Activated CD4-positive, alpha-beta T cell treated with anti-CD3 and anti-CD28 coated beads, Interleukin-2, amount 10 ng/mL, durations not matched to agents 7 days and 5 days (primary cell): ENCODE measurements around the gene TRIM5. TPM values are rescaled to one million over a fixed set of nuclear protein-coding genes. Genes with fewer than 3 reads are reported as not detected.
A peak's percentile ranks its signal among the peaks of the same experiment; 100 is the strongest.

ENCODE experiments used
- CTCF ChIA-PET: fragments of 350-600 bp; sonication (Branson Sonifier 250); formaldehyde crosslinking; loops from one replicate; lab custom pipeline; 2021; ENCODE audit warnings: antibody characterized with exemption; lab: Charles Lee
- POLR2A ChIA-PET: fragments of 350-600 bp; sonication (Branson Sonifier 250); formaldehyde crosslinking; loops from one replicate; lab custom pipeline; 2021; ENCODE audit warnings: antibody characterized with exemption; lab: Charles Lee
- DNase-seq: peaks from one replicate; pipeline ENCODE4 v3.0.0-alpha.2; 2020
- H3K27ac Mint-ChIP-seq: one replicate; pipeline ENCODE4 v1.8.0; 2021; ENCODE audit warnings: mild to moderate bottlenecking, moderate library complexity, mixed read lengths
- H3K27me3 Mint-ChIP-seq: one replicate; pipeline ENCODE4 v1.8.0; 2021; ENCODE audit warnings: mixed read lengths
- H3K36me3 Mint-ChIP-seq: one replicate; pipeline ENCODE4 v1.8.0; 2021; ENCODE audit warnings: low read depth, mixed read lengths
- H3K4me1 Mint-ChIP-seq: one replicate; pipeline ENCODE4 v1.8.0; 2021; ENCODE audit warnings: mixed read lengths
- H3K4me3 Mint-ChIP-seq: one replicate; pipeline ENCODE4 v1.8.0; 2021; ENCODE audit warnings: mild to moderate bottlenecking, moderate library complexity, mixed read lengths
- H3K9me3 Mint-ChIP-seq: one replicate; pipeline ENCODE4 v1.8.0; 2021; ENCODE audit warnings: mixed read lengths
- total RNA-seq, 2 experiments: library from RNA; stranded (reverse); gene quantifications; one replicate each; pipeline ENCODE4 v1.2.3, GENCODE V29; 2021

The TRIM5 gene
- total RNA-seq, 2 experiments from 2014 or later = 26.2 to 31.1 TPM

DNA sequence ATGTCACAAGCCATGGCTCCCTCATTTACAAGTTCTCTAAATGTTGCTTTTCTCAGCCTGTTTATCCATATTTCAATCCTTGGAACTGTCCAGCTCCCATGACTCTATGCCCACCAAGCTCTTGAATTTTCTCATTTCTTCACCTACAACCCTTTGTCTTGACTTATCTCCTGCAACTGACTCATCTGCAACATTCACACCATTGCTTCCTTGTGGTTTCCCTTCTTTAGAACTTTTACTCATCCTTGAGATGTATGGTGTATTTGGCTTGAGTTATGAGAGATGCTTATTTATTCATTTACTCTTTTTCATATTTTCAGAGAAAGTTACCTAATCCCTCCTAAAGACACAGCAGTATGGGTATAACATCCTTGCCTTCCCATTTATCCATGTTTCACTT lies 41.3 kb downstream of the TRIM5 start:
- no peaks in the 10 kb centered on the region for H3K27me3 Mint-ChIP-seq
- H3K4me1 Mint-ChIP-seq = peaks cover 7% of the 10 kb centered on the region
- ChIA-PET POLR2A (no interaction called here), CTCF (no interaction called here)
- peaks cover 3% of the 10 kb centered on the region for H3K9me3 Mint-ChIP-seq
- peaks cover 42% of the 10 kb centered on the region for H3K36me3 Mint-ChIP-seq
- no peak overlapping the region for H3K4me3 Mint-ChIP-seq
- no peak for DNase-seq
- H3K27ac Mint-ChIP-seq = no peak overlapping the region

GRCh38 chr11:5639953-5640352 lies 44.9 kb downstream of the TRIM5 start:
- H3K9me3 Mint-ChIP-seq = peaks cover 3% of the 10 kb centered on the region
- no peak overlapping the region for H3K27ac Mint-ChIP-seq
- H3K4me1 Mint-ChIP-seq = peaks cover 7% of the 10 kb centered on the region
- H3K4me3 Mint-ChIP-seq = no peak overlapping the region
- CTCF ChIA-PET = interaction anchor here (0.6 kb wide), 1 partner anchor 298 kb away, joined by 3 read pairs; no protein-coding TSS in a partner anchor
- no peaks in the 10 kb centered on the region for H3K27me3 Mint-ChIP-seq
- POLR2A ChIA-PET = no interaction called here
- peaks cover 63% of the 10 kb centered on the region for H3K36me3 Mint-ChIP-seq
- DNase-seq = no peak

GRCh38 chr11:5631969-5632635 lies 52.8 kb downstream of the TRIM5 start:
- POLR2A ChIA-PET = no interaction called here
- CTCF ChIA-PET = interaction anchor here (0.9 to 1.2 kb wide), 2 partner anchors 7 to 14 kb away, joined by 3 read pairs; partner anchors contain the start of gene TRIM34
- Mint-ChIP-seq H3K27me3 (no peaks in the 10 kb centered on the region), H3K27ac (no peak overlapping the region), H3K4me1 (peaks cover 25% of the 10 kb centered on the region), H3K36me3 (peaks cover 54% of the 10 kb centered on the region), H3K4me3 (no peak overlapping the region), H3K9me3 (peaks cover 5% of the 10 kb centered on the region)
- no peak for DNase-seq

DNA sequence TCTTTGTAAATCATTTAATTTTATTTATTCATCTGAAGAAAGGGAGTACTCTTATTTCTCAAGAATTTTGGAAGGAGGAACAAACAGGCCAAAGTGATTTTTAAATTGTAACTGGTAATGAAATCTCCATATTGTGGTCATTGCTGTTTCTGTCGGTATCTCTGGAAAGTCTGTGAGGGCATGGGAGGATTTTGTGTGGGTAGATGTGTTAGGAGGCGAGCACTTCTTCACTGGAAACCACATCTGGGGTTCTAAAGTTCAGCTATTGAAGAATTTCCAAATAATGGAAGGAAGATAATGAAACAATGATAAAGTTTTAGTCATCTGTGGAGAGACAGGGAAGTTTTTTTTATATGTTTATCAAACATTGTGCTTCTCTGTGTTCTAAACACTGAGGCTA lies 53.5 kb downstream of the TRIM5 start:
- H3K36me3 Mint-ChIP-seq = peaks cover 54% of the 10 kb centered on the region
- H3K4me1 Mint-ChIP-seq = peaks cover 30% of the 10 kb centered on the region
- no peak overlapping the region for H3K4me3 Mint-ChIP-seq
- POLR2A ChIA-PET = no interaction called here
- H3K9me3 Mint-ChIP-seq = peaks cover 7% of the 10 kb centered on the region
- no peaks in the 10 kb centered on the region for H3K27me3 Mint-ChIP-seq
- DNase-seq = no peak
- CTCF ChIA-PET = no interaction called here
- H3K27ac Mint-ChIP-seq = no peak overlapping the region

DNA sequence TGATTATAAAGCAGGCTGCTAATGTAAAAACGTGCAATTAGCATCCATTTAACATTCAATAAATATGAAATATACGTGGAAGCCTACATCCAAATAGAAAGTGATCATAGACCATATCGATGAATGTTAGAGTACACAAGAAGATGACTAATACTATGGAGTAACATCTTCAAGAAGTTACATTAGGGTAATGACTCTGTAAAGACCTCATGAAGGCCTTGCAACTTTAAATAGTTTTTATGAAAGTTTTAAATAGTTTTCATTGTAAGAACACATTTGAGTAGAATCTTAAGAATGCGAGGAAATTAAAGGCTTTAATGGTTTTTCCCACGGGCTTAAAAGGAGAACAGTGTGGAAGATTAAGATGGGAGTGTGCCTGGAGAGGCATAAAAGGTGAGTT lies 58.7 kb downstream of the TRIM5 start:
- no peak for DNase-seq
- Mint-ChIP-seq H3K27me3 (no peaks in the 10 kb centered on the region), H3K4me3 (peak overlapping the region; percentile 96), H3K4me1 (peaks cover 50% of the 10 kb centered on the region), H3K27ac (peak overlapping the region; percentile 11), H3K9me3 (peaks cover 7% of the 10 kb centered on the region), H3K36me3 (peaks cover 37% of the 10 kb centered on the region)
- CTCF ChIA-PET = interaction anchor here (0.8 kb wide), 1 partner anchor 11 kb away, joined by 3 read pairs; no protein-coding TSS in a partner anchor
- POLR2A ChIA-PET = interaction anchor here (0.6 kb wide), 1 partner anchor 73 kb away, joined by 7 read pairs; no protein-coding TSS in a partner anchor

GRCh38 chr11:5625281-5625680 lies 59.6 kb downstream of the TRIM5 start:
- ChIA-PET POLR2A (no interaction called here), CTCF (interaction anchor here (1.0 to 1.7 kb wide), 3 partner anchors 8 to 64 kb away, joined by 3 to 5 read pairs (median 3); partner anchors contain the start of gene TRIM22)
- no peak for DNase-seq
- H3K27ac Mint-ChIP-seq = peak overlapping the region; percentile 96
- H3K4me3 Mint-ChIP-seq = peak overlapping the region; percentile 96
- peaks cover 50% of the 10 kb centered on the region for H3K4me1 Mint-ChIP-seq
- H3K27me3 Mint-ChIP-seq = no peaks in the 10 kb centered on the region
- peaks cover 7% of the 10 kb centered on the region for H3K9me3 Mint-ChIP-seq
- peaks cover 31% of the 10 kb centered on the region for H3K36me3 Mint-ChIP-seq

GRCh38 chr11:5624489-5625279 lies 60.2 kb downstream of the TRIM5 start, which contains the start of gene TRIM34:
TRIM34 (plus strand) TSS chr11:5625001; CDS start chr11:5632332, 7,331 bp downstream.
- Mint-ChIP-seq H3K27ac (peak within 1 kb of the TSS; percentile 96), H3K4me3 (peak within 1 kb of the TSS; percentile 96), H3K9me3 (peaks cover 7% of the 10 kb centered on the region), H3K27me3 (no peaks in the 10 kb centered on the region), H3K4me1 (peaks cover 48% of the 10 kb centered on the region), H3K36me3 (peaks cover 29% of the 10 kb centered on the region)
- peak; percentile 88 for DNase-seq
- ChIA-PET POLR2A (interaction anchor here (0.6 kb wide), 2 partner anchors 64 to 1200 kb away, joined by 3 to 6 read pairs; no protein-coding TSS in a partner anchor), CTCF (interaction anchor here (0.9 to 1.7 kb wide), 5 partner anchors 8 to 71 kb away, joined by 3 to 5 read pairs (median 3); partner anchors contain the start of gene TRIM22)

GRCh38 chr11:5622802-5623201 lies 62.1 kb downstream of the TRIM5 start:
- Mint-ChIP-seq H3K4me1 (peaks cover 36% of the 10 kb centered on the region), H3K9me3 (peaks cover 2% of the 10 kb centered on the region), H3K27ac (peak overlapping the region; percentile 60), H3K27me3 (no peaks in the 10 kb centered on the region), H3K36me3 (peaks cover 26% of the 10 kb centered on the region), H3K4me3 (peak overlapping the region; percentile 33)
- POLR2A ChIA-PET = interaction anchor here (0.7 kb wide), 1 partner anchor 49 kb away, joined by 3 read pairs; no protein-coding TSS in a partner anchor
- no peak for DNase-seq
- CTCF ChIA-PET = interaction anchor here (0.6 kb wide), 1 partner anchor 276 kb away, joined by 3 read pairs; no protein-coding TSS in a partner anchor

DNA sequence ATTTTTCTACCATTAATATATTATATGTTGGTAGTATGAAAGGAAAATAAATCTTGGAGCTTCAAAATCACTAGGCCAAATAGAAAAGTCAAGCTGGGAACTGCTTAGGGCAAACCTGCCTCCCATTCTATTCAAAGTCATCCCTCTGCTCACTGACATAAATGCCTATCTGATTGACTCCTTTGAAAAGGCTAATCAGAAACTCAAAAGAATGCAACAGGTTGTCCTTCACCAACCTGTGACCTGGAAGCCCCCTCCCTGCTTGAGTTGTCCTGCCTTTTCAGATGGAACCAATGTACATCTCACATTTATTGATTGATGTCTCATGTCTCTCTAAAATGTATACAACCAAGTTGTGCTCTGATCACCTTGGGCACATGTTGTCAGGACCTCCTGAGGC lies 63.3 kb downstream of the TRIM5 start:
- Mint-ChIP-seq H3K9me3 (no peaks in the 10 kb centered on the region), H3K36me3 (peaks cover 15% of the 10 kb centered on the region), H3K4me3 (no peak overlapping the region), H3K27me3 (no peaks in the 10 kb centered on the region), H3K4me1 (peaks cover 25% of the 10 kb centered on the region), H3K27ac (no peak overlapping the region)
- CTCF ChIA-PET = interaction anchor here (1.5 kb wide), 2 partner anchors 10 to 21 kb away, joined by 3 to 5 read pairs; no protein-coding TSS in a partner anchor
- DNase-seq = no peak
- POLR2A ChIA-PET = no interaction called here

DNA sequence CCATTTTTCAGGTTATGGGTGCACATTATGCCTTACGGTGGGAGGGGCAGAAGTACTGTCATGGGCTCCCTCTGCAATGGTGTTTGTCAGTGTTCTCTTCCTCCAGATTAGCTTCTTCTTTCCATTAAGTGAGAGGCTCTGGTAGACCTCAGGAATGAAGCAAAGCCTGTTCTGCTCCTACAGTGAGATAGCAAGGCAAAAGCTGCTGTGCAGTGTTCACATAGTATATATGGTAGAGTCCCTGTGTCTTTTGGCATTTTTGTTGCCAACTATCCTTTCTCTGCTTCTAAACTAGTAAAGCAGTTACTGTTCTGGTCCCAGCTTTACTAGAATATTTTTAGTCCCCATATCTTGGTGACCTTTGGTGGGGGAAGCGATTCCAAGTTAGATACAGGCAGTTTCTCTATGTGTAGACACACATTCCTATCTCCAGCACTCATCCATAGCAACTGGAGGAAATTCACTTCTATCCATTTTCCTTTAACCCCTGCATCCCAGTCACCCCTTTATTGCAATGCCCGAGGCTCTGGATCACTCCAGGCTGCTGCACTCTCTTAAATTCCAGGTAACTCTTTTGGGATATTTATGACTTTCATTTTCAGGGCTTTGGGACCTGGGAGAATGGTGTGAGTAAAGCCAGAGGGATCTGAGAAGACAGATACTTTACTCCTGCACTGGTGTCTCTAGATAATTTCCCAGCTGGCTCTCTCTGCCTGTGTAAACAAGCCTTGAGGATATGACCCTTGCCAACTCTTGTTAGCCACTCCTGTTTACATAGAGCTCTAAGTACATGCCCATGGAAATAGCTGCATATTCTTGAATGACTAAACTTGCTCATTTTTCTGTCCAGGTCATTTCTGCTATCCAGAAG lies 64.0 kb downstream of the TRIM5 start:
- Mint-ChIP-seq H3K27me3 (no peaks in the 10 kb centered on the region), H3K9me3 (no peaks in the 10 kb centered on the region), H3K36me3 (peaks cover 11% of the 10 kb centered on the region), H3K4me3 (no peak overlapping the region), H3K27ac (no peak overlapping the region), H3K4me1 (peaks cover 18% of the 10 kb centered on the region)
- DNase-seq = no peak
- ChIA-PET CTCF (interaction anchor here (1.5 kb wide), 2 partner anchors 10 to 21 kb away, joined by 3 to 5 read pairs; no protein-coding TSS in a partner anchor), POLR2A (no interaction called here)

GRCh38 chr11:5618807-5619206 lies 66.1 kb downstream of the TRIM5 start:
- no peak overlapping the region for H3K27ac Mint-ChIP-seq
- CTCF ChIA-PET = no interaction called here
- no peaks in the 10 kb centered on the region for H3K9me3 Mint-ChIP-seq
- POLR2A ChIA-PET = no interaction called here
- H3K36me3 Mint-ChIP-seq = peaks cover 4% of the 10 kb centered on the region
- no peak overlapping the region for H3K4me3 Mint-ChIP-seq
- DNase-seq = no peak
- H3K27me3 Mint-ChIP-seq = no peaks in the 10 kb centered on the region
- peaks cover 5% of the 10 kb centered on the region for H3K4me1 Mint-ChIP-seq
